ENCODE measurements around the gene SLC34A1.

The SLC34A1 gene

GRCh38 chr5:177431317-177432142 lies 47.3 kb downstream of the SLC34A1 start:
- TF ChIP-seq JUND (IDR thresholded peaks at IDR 0.05; ENCODE audit: low read depth) = no peak
- in situ Hi-C loops (cut with HindIII; ENCODE audit: low pct_unique_long_range_greater_than_20kb, low sequenced_read_pairs) = no loop called here
- DNase-seq (ENCODE audit: low read depth in 1 of 2, low spot score in 1 of 2) = no peak

GRCh38 chr5:177432143-177432838 lies 48.1 kb downstream of the SLC34A1 start:
- no peak for TF ChIP-seq JUND (IDR thresholded peaks at IDR 0.05; ENCODE audit: low read depth)
- in situ Hi-C loops (cut with HindIII; ENCODE audit: low pct_unique_long_range_greater_than_20kb, low sequenced_read_pairs) = no loop called here
- DNase-seq (ENCODE audit: low read depth in 1 of 2, low spot score in 1 of 2) = no peak

GRCh38 chr5:177432839-177433657 lies 48.8 kb downstream of the SLC34A1 start:
- TF ChIP-seq JUND (IDR thresholded peaks at IDR 0.05; ENCODE audit: low read depth) = no peak
- in situ Hi-C loops (cut with HindIII; ENCODE audit: low pct_unique_long_range_greater_than_20kb, low sequenced_read_pairs) = no loop called here

GRCh38 chr5:177433658-177434217 lies 49.5 kb downstream of the SLC34A1 start:
- in situ Hi-C loops (cut with HindIII; ENCODE audit: low pct_unique_long_range_greater_than_20kb, low sequenced_read_pairs) = no loop called here
- no peak for TF ChIP-seq JUND (IDR thresholded peaks at IDR 0.05; ENCODE audit: low read depth)
- DNase-seq (ENCODE audit: low read depth in 1 of 2, low spot score in 1 of 2) = no peak

More at GRCh38 chr5:177432839-177433657, 48.8 kb downstream of the SLC34A1 start:
- no peak for DNase-seq (ENCODE audit: low read depth in 1 of 2, low spot score in 1 of 2)

- DNase-seq (ENCODE audit: low read depth in 1 of 2, low spot score in 1 of 2) = no peak
- TF ChIP-seq JUND (IDR thresholded peaks at IDR 0.05; ENCODE audit: low read depth) = no peak
- in situ Hi-C loops (cut with HindIII; ENCODE audit: low pct_unique_long_range_greater_than_20kb, low sequenced_read_pairs) = no loop called here
Measured at GRCh38 chr5:177434437-177434836, 50.2 kb downstream of the SLC34A1 start.

GRCh38 chr5:177434942-177435738 lies 50.9 kb downstream of the SLC34A1 start:
- TF ChIP-seq JUND (IDR thresholded peaks at IDR 0.05; ENCODE audit: low read depth) = no peak
- no peak for DNase-seq (ENCODE audit: low read depth in 1 of 2, low spot score in 1 of 2)
- in situ Hi-C loops (cut with HindIII; ENCODE audit: low pct_unique_long_range_greater_than_20kb, low sequenced_read_pairs) = no loop called here

GRCh38 chr5:177435847-177436536 lies 51.8 kb downstream of the SLC34A1 start:
- in situ Hi-C loops (cut with HindIII; ENCODE audit: low pct_unique_long_range_greater_than_20kb, low sequenced_read_pairs) = no loop called here
- no peak for DNase-seq (ENCODE audit: low read depth in 1 of 2, low spot score in 1 of 2)
- no peak for TF ChIP-seq JUND (IDR thresholded peaks at IDR 0.05; ENCODE audit: low read depth)

DNA sequence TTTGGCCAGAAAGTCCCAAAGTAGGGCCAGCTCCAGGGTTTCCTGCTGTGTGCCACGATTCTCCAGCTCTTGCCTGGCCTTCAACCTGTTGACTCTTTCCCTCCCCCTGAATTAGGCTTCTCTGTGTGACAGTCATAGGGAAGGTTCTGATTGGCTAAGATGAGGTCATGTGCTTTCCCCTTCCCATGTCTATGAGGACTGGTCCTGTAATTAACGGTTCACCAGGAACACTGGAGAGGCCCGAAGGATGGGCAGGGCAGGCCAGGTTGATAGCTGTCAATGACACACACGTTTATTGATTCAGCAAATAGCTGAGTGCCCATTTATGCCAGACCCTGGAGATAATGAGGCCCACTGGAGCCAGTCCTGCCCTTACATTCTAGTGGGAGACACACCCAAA lies 53.4 kb downstream of the SLC34A1 start:
- in situ Hi-C loops (cut with HindIII; ENCODE audit: low pct_unique_long_range_greater_than_20kb, low sequenced_read_pairs) = no loop called here
- TF ChIP-seq JUND (IDR thresholded peaks at IDR 0.05; ENCODE audit: low read depth) = no peak
- DNase-seq (ENCODE audit: low read depth in 1 of 2, low spot score in 1 of 2) = no peak

DNA sequence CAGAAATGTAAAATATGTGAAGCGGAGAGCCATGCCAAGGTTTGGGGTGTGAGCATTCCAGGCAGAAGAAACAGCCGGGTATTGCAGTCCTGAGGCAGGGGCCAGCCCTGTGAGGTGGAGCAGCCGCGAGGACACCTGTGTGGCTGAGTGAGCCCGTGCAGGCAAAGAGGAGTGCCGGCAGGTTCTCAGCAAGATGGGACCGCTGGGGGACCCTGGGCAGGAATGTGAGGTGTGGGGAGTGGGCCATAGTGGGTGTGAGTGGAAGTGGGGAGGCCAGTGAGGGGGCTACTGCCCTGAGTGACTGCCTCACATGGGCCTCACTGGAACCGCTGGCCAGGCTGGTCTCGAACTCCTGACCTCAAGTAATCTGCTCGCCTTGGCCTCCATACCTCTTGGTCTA lies 54.2 kb downstream of the SLC34A1 start:
- no peak for DNase-seq (ENCODE audit: low read depth in 1 of 2, low spot score in 1 of 2)
- in situ Hi-C loops (cut with HindIII; ENCODE audit: low pct_unique_long_range_greater_than_20kb, low sequenced_read_pairs) = no loop called here
- no peak for TF ChIP-seq JUND (IDR thresholded peaks at IDR 0.05; ENCODE audit: low read depth)

DNA sequence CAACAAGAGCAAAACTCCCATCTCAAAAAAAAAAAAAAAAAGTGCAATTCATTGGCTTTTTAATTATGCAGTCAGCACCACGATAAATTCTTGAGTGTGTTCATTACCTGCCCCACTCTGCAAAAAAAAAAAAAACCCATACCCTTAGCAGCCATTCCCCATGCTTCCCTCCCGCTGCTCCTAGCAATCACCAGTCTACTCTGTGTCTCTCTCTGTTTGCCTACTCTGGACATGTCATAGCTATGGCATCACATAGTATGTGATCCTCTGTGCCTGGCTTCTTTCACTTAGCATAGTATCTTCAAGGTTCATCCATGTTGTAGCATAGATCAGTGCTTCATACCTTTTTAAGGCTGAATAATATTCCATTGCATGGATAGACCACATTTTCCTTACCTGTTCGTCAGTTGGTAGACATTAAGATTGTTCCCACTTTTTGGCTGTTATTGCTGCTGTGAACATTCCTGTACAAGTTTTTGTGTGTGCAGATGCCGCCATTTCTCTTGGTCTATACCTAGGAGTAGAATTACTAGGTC lies 55.4 kb downstream of the SLC34A1 start:
- TF ChIP-seq JUND (IDR thresholded peaks at IDR 0.05; ENCODE audit: low read depth) = no peak
- DNase-seq (ENCODE audit: low read depth in 1 of 2, low spot score in 1 of 2) = no peak
- in situ Hi-C loops (cut with HindIII; ENCODE audit: low pct_unique_long_range_greater_than_20kb, low sequenced_read_pairs) = no loop called here

All from T47D (cell line).